SW 1271 (cell line): Measurements from ENCODE around the gene MSANTD2.

Experiments
- DNase-seq, 2 experiments: peaks; one replicate each; lab custom pipeline; 2025; lab: John Stamatoyannopoulos, UW

Gene MSANTD2

DNA sequence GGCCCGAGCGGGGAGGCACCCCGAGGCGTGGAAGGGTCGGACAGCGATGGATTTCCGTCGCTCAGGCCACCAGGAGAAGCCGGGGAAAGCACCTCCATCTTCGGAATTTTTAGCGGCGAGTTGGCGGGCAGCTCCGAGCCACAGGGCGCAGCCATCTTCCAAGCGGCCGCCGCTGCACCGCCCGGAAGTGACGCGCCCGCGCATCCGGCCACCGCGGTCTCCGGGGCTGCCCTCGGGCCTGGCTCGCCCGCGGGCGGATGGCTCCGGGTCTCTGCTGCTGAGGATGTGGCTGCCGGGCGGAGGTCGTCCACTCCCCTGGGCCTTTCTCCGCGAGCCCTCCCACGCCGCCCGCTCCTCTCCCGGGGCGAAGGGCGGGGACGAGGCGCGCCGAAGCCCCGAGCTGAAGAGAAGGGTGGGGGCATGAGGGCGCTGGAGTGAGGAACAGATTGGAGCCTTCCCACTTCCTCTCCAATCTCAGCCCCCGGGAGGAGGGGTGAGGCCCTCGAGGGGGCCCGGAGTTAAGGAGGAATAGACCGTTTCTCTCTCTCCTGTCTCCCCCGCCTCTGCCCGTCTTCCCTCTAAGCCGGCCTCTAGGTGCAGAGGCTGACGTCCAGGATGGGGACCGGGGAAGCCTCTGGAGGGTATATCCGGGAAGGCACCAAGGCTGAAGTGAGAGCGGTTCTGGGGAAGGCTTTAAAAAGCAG lies at the start of gene MSANTD2:
Gene MSANTD2 (minus strand): TSS at position 181 of the 704 bp plus-strand sequence. CDS start 26 bp downstream, at position 155.
- peak; percentile 40 to 77 for DNase-seq

DNA sequence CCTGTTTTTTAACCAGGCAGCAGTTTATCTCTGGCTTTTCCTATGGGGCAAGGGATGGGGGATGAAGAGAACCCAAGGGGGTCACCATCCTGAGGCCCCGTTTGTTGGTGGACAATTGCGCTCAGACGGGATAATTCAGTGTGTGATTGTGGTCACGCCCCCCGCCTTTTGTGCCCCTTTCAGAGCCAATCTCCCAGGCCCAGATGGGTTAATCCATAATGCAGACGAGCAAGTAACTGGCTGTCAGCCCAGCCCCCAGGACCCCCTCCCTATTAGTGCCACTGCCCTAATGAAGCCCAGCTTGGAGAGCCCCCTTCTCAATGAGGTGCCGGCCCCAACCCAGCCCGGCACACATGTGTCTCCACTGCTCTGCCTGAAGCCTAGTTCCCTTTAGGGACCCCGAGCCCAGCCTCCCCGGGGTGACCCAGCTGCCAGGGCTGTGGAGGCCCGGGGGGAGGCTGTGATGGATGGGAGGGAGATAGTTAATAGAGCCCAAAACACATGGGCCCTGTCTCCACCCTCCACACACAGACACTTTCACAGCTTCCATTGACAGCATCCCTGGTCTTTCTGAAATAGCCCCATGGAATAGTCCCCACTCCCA lies 46.0 kb upstream of the MSANTD2 start:
- DNase-seq = no peak

DNA sequence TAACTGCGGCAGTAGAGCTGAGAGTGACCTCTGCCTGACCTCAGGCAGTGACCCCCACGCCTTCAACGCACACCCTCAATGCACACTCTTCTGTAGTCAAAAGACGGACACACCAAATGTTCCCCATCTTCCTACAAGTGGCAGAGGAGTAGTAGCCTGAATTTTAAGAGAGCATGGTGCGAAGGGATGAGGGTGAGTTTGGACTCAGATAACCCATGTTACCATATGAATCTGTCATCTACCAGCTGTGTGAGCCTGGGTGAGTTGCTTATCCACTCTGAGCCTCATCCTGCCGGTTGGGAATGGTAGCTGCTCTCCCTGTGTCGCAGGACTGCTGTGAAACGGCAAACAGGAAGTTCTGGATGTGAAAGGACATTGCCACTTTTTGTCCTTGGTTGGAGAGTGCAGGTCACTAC lies 44.5 kb upstream of the MSANTD2 start:
- DNase-seq = no peak

DNA sequence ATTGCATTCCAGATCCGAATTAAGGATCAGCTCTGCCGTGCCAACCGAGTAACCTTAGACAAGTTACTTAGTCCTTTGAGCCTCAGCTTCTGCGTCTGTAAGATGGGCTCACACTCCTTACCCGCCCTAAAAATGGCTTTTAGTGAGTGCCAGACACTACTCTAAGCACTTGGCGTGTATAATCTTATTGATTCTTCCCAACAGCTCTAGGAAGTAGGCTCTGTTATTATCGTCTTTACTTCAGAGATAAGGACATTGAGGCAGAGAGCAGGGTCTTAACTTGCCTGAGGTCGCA lies 43.4 kb upstream of the MSANTD2 start:
- DNase-seq = no peak

DNA sequence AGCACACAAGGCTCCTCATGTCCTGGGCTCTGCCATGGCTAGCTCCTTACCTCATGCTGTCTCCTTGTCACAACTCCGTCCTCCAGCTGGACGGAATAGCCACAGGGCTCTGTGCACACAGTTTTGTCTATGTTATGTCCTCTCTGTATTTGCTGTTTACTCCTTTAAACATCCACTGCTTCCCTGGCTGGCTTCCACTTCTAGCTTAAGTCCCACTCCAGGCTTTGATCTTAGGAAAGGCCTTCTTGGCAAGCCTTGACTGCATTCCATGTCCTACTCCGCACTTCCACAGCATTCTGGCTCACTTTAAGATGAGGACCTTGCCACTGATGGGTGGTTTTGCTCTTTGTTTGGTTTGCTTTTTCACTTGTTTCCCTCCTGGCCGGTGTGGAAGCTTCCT lies 42.1 kb upstream of the MSANTD2 start:
- no peak for DNase-seq

DNA sequence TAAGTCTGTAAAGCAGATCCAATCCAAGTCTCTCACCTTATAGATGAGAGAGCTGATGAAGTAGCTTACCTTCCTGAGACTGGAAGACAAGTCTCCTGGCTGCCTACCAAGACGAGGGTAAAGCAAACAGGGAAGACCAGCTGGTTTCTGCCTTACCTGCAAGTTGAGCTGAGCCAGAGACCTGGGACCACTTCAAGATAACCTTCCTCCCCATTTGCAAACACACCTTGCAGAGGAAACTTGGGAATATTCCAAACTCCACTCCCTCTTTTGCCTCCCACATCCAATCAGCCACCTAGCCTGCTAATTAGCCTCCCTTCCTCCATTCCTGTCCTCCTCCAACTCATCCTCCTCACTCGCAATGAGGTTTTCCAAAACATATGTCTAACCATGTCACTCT lies 41.6 kb upstream of the MSANTD2 start:
- no peak for DNase-seq

DNA sequence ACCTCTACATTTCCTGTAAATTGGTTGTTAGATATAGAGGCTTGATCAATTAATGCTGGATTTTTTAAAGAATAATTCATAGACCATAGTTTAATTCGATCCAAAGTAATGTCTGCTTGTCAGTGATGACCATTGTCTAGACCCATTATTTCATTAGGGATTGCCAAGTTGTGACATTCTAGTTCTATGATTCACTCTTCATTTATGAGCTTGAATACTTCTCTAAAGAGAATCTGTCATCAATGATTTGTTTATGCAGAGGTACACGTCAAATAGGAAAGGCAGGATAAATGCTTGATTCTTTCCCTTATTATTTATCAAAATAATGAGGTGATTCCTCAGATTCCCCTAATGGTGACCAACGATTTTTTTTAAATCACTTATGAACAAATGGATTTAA lies 41.0 kb upstream of the MSANTD2 start:
- DNase-seq = no peak

DNA sequence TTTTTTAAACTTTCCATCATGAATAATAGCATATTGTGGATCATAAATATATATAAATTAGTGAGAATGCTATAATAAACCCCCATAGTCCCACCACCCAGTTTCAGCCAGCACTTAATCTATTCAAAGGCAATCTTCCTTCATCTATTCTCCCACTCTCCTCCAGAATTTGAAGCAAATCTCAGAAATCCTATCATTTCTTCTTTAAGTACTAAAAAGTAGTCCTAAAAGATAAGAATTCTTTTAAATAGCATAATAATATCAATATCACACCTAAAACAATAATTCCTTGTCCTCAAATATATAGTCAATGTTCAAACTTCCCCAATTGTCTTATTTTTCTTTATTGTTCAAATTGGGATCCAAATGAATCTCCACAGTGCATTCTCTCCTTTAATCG lies 40.5 kb upstream of the MSANTD2 start:
- DNase-seq = no peak

DNA sequence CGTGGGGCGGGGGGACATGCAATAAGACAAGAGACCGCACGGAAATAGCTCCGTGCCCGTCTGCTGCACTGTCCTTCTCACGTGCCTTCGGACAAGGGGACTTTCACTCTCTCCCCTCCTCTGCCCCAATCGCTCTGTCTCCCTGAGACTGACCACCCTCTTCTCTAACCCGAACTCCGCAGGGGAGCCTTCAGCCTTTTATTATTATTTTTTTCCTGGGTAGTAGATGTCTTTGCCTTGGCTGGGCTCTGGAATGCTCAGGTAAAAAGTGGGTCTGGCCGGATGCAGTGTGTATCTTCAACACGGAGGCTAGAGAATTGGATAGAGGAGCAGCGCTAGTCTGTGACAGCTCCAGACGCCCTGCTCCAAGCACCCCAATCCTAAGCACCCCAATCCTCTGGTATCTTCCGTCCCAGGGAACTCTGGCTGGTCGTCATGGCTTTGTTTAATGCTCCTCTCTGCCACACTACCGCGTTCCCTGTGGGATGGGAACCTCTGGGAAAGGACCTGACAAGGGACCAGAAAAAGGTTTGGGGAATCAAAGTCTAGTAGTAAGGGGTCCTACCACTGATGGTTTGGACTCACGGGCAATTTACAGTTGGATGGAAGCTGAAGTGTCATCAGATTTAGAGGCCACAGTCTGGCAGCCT lies 39.9 kb upstream of the MSANTD2 start:
- no peak for DNase-seq

DNA sequence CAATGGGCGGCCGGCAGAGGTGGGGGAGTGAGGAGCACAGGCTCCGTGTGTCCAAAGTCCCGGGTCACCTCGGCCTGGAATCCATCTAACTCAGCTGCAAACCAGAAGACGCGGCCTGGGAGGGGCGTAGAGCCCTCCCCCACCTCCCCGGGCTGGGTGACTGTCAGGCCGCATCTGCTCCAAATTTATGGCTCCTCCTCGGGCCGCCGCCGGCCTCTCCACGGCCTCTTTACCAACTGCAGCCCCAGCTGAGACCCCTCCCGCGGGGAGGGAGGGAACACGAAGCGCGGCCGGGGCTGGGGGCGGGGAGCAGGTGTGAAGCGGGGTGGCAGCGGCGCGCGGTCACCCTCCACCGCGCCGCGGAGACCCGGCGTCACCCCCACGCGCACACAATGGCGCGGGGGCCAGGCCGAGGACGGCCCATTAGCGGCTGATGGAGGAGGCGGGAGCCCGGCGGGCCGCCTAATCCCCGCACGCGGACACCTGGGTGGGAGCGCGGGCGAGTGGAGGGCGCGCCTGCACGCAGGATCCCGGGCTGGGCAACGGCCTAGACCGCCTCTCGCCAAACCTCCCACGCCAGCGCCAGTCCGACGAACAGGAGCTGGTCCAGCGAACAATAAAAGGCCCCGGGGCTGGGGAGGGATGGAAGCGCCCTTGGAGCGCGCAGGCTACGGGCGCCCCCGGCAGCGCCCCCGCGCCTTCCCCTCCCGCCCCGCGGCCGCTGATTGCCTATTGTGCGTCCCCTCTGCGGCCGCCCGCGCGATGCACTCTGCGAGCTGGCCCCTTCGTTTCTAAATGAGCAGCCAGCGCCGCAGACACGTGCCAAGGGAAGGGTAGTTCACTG lies 39.1 kb upstream of the MSANTD2 start:
- DNase-seq = no peak

DNA sequence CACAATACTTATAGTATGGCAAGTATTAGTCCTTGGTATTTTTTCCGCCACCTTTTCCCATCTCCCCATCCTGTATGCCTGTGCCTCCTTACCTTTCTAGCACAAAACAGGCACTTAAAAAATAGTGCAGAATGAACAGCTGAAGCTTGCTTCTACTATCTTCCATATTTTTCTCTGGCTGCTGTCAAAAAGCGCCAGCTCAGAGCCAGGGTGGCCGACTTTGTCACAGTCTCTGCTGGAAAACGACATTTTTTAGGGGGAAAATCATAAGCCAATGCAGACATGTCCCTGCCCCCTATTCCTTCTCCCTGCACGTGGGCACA lies 38.6 kb upstream of the MSANTD2 start:
- no peak for DNase-seq

DNA sequence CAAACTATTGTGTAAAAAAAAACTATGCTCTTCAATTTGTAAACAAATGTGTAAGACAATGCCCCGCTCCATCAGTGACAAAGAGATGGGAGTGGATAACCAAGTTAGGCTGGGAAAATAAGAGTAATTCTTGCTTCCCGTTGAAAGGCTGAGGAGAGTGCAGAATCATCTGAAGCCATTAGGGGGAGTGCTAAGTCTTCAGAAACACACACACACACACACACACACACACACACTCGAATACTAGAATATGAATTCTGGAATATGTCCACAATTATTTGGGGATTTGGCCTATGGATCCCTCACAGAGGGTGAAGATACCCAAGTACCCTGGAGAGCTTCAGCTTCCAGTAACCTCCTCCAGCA lies 37.3 kb upstream of the MSANTD2 start:
- peak; percentile 64 to 85 for DNase-seq

DNA sequence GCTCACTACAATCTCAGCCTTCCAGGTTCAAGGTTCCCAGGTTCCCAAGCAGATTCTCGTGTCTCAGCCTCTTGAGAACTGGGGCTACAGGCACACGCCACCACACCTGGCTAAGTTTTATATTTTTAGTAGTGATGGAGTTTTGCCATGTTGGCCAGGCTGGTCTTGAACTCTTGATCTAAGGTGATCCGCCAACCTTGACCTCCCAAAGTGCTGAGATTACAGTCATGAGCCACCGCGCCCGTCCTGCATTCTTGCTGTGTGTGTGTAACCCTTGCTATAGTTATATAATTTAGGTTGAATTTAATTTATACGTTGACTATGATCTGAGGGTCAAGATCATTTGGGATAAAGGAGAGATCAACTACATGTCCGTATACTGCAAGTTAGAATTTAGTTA lies 35.7 kb upstream of the MSANTD2 start:
- DNase-seq = no peak

DNA sequence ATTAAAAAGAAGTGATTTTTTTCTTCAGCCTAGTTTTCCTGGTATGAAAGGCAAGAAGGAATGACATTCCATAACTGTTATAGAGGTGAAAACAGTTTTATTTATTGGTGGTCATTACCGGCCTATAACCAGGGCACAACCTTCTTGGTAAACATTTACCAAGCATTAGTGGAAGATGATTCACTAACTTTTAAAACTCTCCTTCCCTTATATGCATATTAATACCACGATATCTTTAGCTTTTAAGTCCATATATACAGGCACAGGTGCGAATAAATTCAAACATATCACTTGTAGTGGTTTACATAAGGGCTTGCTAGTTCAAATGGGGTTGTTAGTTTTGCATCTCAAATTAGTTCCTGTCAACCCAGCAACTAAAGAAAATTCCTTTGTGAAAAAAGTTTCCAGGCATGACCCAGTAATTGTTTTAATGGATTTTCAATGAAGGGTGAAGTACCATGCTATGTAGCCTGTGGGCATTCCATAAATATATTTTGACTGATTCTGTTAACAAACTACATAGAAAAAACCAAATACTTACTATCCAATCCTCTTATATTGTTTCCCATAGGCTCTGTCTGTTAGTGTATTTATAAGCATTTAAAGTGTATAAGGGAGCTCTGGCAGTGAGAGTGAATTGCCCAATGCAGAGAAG lies 34.4 kb upstream of the MSANTD2 start:
- no peak for DNase-seq

DNA sequence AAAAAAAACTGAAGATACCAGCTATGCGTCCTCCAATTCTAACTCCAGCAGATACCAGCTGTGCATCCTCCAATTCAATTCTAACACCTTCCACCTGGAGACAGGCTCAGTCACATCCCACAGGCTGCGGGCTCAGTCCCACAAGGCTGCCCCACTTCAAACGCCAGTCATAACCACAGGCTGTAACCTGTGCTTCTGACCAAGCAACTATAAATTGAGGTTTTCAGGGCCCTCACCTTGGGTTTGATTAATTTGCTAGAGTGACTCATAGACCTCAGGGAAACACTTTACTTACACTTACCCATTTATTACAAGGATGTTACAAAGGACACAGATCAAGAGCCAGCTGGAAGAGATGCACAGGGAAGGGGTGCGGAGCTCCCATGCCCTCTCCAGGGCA lies 32.4 kb upstream of the MSANTD2 start:
- no peak for DNase-seq

DNA sequence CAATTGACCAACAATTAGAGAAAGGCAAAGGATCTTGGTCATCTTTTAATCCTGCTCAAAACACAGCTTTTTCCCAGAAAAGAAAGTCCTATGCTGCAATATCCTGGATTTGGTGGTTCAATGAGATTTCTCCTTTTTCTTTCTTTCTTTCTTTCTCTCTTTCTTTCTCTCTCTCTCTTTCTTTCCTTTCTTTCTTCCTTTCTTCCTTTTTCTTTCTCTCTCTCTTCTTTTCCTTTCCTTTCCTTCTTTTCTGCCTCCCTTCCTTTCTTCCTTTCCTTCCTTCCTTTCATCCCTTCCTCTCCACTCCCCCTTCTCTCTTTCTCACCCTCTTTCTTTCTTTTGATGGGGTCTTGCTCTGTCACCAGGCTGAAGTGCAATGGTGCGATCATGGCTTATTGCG lies 31.7 kb upstream of the MSANTD2 start:
- DNase-seq = no peak

DNA sequence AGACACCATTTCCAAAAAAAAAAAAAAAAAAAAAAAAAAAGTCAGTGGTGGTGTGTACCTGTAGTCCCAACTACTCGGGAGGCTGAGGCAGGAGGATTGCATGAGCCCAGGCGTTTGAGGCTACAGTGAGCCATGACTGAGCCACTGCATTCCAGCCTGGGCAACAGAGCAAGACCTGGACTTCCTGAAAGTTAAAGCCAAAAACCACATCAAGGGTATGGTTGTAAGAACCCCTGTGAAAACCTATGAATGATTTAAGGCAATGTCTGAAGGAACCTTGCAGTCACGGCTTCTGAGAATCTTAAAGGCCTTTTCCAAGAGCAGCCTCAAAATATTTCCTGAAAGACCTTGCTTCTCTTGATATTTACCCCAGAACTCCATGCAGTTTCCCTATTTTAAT lies 30.5 kb upstream of the MSANTD2 start:
- DNase-seq = no peak

DNA sequence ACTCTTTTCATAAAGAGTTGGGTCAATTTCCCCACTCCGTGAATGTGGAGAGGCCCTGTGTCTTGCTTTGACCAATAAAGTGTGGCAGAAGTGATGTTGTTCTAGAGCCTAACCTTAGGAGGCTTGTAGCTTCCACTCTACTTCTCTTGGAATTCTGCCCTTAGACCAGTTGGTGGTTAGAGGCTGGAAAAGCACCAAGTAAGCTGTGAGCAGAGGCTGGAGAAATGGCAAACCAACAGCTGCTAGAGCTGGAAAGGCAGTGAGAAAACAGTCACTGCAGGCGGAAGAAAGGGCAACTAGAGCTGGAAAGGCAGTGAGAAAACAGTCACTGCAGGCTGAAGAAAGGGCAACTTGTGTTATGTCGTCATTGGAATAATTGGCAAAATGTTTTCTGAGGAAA lies 29.8 kb upstream of the MSANTD2 start:
- no peak for DNase-seq

DNA sequence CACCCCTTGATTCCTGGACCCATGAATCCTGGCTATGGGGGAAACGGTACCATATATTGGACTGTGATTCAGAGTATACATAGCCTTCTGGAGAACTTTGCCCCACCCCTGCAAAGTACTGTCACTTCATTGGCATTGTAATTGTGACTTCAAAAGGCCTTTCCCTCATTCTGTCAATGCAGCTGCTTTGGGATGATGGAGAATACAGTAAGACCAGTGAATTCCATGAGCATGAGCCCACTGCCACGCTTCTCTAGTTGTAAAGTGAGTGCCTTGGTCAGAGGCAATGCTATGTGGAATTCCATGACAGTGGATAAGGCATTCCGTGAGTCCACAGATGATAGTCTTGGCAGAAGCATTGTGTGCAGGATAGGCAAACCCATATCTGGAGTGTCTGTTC lies 25.7 kb upstream of the MSANTD2 start:
- DNase-seq = no peak

DNA sequence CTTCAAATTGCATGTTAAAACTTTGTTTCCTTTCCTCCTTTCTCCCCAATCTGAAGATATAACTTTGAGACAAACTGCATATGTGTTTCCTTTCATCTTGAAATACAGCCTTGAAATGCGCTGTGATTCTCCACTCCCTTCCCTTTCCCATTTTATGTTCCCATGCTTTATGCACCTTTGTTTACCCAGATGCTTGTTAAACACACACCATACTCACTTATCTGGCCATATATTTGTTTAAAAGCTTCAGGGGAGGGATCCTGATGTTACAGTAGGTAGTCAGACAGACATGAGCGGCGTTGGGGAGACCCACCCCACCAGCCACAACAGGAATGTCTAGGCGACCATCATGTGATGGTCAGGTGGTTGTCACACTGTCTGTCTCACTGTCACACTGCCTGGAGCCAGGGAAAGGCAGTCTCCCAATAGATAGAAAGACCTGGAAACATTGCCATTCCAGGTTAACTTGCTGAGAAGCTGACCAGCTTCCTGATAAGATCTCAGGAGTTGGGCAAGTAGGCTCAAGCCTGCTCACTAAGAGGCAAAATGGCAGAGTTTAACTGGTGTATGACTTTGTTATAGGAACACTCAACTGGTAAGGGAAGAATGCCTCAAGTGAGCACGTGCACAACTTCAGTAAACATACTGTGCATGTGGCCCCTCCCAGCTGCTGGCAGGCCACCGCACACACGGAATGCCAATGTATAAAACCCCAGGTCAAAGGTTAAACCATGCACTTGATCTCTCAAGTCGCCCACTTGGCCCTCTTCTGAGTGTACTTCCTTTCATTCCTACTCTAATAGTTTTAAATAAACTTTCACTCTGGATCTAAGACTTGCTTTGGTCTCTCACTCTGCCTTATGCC lies 23.5 kb upstream of the MSANTD2 start:
- DNase-seq = no peak

DNA sequence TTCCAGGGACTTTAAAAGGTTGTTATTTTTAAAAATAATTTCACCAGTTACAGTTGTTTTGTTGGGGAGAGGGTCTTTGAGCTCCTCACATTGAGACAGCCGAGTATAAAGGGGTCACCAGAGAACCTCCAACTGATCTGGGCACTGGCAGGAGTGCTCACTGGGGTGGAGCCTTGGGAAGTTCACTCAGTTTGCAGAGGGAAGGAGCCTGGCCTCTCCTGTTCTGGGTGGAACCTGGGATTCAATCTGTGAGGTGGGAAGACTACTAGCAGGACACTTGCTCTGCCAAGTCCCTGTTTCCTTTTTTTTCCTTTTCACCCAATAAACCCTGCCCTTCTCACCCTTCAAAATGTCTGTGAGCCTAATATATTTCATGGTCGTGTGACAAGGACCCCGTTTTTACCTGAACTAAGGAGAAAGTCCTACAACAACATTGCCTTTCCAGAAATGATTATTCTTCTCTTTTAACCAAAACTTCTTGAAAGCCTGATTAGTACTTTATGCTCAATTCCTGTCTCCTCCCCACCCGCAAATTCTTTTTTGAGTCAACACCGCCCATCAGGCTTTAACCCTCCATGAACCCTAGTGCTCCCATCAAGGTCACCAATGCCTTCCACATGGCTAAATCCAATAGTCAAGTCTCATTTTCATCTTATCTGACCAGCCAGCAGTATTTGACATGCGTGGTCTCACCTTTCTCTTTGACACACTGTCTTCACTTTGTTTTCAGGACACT lies 22.0 kb upstream of the MSANTD2 start:
- no peak for DNase-seq
